GM12873 (cell line): ENCODE results near the gene MYL10.

ENCODE experiments used
- TF ChIP-seq, protein P1 (sequence below): IDR thresholded peaks from 2 replicates; pipeline ENCODE4 v1.5.1; 2012; ENCODE audit warnings: low read depth, mild to moderate bottlenecking, moderate library complexity, low read length, control low read depth; ENCODE audit not compliant: insufficient read depth; ENCODE audit errors: missing control alignments

Gene MYL10

DNA sequence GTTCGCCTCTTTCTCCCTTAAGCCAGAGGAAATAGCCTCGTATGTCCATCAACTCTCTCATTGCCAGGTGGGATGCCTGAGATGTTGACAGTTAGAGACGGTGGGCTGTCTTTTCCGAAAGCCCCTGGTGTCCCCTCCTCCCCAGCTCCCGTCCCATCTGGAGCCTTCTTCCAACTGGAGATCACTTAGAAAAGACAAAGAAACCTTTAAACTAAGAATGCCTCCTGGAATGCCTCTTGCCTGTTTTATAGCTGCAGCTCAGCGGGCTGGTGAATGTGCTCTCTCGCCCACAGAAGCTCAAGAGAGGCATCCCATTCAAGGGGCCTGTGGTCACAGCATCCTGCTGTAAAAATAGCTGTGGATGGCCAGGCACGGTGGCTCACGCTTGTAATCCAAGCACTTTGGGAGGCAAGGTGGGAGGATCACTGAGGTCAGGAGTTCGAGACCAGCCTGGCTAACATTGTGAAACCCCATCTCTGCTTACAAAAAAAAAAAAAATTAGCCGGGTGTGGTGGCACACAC is 5.2 kb upstream of the MYL10 start:
- TF ChIP-seq, protein P1, sequence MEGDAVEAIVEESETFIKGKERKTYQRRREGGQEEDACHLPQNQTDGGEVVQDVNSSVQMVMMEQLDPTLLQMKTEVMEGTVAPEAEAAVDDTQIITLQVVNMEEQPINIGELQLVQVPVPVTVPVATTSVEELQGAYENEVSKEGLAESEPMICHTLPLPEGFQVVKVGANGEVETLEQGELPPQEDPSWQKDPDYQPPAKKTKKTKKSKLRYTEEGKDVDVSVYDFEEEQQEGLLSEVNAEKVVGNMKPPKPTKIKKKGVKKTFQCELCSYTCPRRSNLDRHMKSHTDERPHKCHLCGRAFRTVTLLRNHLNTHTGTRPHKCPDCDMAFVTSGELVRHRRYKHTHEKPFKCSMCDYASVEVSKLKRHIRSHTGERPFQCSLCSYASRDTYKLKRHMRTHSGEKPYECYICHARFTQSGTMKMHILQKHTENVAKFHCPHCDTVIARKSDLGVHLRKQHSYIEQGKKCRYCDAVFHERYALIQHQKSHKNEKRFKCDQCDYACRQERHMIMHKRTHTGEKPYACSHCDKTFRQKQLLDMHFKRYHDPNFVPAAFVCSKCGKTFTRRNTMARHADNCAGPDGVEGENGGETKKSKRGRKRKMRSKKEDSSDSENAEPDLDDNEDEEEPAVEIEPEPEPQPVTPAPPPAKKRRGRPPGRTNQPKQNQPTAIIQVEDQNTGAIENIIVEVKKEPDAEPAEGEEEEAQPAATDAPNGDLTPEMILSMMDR: no peak

DNA sequence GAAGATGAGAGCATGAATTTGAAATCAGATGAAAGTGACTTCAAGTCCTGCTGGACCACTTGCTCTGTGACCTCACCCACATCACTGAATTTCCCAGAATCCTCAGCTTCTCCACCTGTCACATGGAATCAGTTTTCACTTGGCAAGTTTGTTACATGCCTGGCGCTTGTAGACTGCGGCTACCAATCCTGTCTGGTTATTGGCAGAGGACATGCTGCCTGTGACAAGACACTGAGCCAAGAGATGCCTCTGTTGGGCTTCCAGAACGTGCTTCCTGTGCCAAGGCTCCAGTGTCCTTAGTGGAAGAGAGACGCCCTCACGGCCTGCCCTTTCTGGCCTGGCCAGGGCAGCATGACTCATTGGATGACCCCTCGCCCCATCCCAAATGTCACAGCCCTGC is 4.4 kb upstream of the MYL10 start:
- TF ChIP-seq, protein P1: no peak

DNA sequence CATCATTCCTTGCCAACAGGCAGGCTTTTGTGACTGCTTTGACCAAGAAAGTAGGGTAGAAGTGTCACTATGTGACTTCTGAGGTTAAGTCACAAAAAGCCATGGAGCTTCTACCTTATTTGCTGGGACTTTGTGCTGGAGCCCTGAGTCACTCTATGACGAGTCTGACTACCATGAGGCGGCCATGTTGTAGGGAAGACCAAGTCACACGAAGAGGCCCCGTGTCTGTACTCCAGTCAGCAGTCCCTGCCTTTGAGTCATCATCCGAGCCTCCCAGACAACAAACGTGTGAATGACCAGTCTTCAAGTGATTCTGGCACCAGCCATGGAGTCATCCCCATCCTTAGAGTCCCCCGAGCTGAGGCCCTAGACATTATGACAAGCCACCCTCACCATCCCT is 3.5 kb upstream of the MYL10 start:
- TF ChIP-seq, protein P1: no peak

DNA sequence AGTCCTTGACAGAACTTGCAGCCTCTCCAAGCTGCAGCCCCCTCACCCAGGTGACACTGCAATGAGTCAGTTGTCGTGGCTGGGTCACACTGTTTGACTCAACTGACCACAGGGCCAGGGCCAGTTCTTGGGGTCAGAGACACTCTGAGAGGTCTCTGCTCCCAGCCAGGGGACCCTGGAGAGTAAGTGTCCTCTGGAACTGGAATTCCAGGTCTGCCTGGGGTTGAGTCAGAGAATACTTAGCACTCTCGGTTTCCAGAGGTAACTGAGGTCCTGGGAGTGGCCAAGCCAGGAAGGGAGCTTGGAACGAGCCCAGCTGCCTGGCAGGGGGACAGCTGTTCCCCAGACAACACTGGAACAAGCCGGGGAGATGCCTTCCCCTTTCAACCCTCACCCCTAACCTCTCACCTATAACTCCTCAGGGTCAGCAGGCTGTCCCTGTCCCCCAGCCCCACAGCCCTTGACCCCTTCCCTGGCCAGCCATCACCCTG is 2.2 kb upstream of the MYL10 start:
- TF ChIP-seq, protein P1: no peak

DNA sequence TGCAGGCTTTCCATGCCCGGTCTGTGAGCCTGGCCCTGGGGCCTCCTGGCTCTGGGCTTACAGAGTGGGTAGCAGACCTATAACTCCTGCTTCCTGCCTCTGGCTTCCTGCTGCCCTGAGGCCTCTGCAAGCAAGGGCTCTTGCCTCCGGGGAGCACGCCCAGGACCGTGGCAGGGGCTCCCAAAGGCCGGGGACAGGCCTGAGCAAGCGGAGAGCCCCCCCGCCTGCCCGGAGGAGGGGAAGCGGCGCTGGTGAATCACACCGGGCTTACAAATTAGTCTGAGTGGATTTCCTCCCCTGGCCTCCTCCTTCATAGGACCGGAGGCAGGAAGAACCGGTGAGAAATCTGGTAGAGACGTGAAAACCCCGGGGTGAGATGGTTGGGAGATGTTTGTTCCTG is 1.5 kb upstream of the MYL10 start:
- TF ChIP-seq, protein P1: no peak

DNA sequence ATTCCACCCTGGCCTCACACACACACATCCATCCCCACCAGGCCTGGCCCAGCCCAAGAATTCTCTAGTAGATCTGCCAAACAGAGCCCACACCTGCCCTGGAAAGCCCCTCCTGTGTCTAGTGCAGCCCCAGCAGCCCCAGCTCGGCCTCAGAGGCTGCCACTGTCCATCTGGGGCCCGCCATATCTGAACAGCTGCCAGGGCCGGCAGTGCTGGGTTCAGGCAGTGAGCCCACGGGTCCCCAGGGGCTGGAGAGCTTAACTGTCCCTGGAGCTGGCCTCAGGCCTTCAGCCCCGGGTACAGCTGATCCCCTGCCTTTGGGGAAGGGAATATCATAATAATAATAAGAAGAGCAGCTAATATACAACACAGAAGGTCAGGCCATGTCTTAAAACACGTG is 574 bp downstream of the MYL10 start:
- TF ChIP-seq, protein P1: no peak

DNA sequence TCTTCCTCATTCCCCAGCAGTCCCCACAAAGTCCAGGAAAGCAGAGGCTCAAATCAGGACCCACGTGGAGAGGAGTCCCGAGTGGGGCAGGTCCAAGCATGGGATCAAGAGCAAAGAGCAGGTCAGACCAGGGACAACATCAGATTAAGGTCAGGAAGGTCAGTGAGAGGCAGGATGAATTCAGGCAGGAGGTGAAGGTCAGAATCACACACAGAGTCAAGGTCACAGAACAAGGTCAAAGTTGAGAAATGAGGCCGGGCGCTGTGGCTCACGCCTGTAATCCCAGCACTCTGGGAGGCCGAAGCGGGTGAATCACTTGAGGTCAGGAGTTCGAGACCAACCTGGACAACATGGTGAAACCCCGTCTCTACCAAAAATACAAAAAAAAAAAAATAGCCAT is 2.3 kb downstream of the MYL10 start:
- TF ChIP-seq, protein P1: no peak
